ENCODE data around the gene FHL2. TPM values are rescaled to one million over a fixed set of nuclear protein-coding genes. Genes with fewer than 3 reads are reported as not detected.
"Not testable (repeated sequence)": the region's sequence is repeated elsewhere in the genome, so short reads cannot be mapped to it uniquely, and the experiment has no call there.

FHL2 gene
- total RNA-seq, 1 donor from 2014 or later = 1,772 TPM

DNA sequence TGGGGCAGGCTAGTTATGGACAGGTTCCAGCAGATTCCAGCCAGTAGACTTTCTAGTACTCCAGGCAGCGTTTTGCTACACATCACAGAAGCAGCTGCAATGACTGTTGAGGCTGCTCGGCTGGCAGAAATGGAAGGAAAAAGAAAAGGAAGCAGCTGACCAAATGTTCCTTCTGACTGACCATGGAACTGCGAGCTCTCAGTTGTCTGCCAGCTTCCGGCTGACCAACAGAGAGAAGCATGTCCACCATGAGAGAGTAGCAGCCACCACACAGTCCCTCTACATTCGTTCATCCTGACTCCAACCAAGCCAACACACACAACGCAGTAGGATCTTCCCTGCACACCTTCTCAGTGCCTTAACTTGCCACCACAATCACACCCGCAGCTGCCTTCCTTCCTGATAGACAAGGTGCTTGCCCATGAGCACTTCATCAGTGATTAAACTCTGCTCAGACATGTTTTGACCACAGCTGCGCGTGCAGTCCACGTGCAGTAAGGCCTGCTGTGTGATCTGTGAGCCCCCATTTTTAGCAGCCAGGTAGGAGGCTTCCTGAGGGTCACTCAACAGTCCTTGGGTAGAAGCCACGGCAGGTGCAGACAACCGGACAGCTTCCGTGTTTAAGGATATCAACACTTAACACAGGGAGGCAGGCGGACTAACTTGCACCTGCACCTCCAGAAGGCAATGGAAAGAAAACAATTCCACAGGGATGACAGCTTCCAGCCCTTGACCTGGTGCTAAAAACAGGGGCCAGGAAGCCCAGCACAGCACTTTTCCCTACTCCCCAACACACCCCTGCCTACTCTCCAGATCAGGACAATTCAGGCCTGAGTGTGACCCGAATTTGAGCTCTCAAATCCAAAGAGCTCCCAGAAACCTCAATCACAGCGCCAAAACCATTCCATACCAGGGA, 70.3 kb downstream of the FHL2 start:
- ATAC-seq = peak; percentile 27
- intact Hi-C loops (cut with micrococcal nuclease) = no loop called here
- DNase-seq = no peak

DNA sequence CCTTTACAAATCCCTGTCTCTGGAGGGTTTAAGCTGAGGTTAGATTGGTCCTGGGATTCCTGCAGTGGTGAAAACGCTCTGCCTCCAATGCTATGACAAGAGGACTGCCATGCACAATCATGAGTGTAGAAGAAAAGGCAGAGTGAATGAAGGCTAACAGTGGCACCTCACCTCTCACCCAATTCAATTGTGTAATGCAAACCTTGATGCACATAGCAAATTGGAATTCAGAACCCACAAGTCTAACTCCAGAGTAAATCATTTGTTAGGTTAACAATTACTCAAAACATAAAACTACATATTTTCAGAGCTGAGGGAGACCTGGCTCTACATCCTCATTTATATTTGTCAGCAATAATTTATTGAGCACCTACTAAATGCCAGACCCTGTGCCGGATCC, 71.2 kb downstream of the FHL2 start:
- ATAC-seq (no peak), DNase-seq (no peak)
- intact Hi-C loops (cut with micrococcal nuclease) = no loop called here

- ATAC-seq; DNase-seq; intact Hi-C loops (cut with micrococcal nuclease): not testable (repeated sequence)
These were observed 71.6 kb downstream of the FHL2 start for GRCh38 chr2:105327271-105327670.

GRCh38 chr2:105325389-105325963, 73.4 kb downstream of the FHL2 start:
- no peak for DNase-seq
- no peak for ATAC-seq
- intact Hi-C loops (cut with micrococcal nuclease) = no loop called here

GRCh38 chr2:105324732-105325131, 74.1 kb downstream of the FHL2 start:
- no peak for DNase-seq
- intact Hi-C loops (cut with micrococcal nuclease) = no loop called here
- no peak for ATAC-seq

DNA sequence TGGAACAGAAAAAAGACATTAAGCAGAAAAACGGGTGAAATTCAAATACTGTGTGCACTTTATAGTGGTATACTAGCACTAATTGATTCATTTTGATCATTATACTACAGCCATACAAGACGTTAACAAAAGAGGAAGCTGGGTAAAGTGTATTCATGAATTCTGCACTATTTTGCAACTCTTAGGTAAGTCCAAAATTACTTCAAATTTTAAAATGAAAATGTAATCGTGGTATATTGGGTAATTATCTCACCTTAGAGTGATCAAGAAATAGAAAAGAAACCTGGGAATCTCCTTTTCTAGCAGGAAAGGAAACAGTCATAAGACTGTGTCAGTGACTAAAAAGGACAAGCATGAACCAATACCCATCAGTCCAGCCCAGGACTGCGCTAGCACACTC, 74.8 kb downstream of the FHL2 start:
- no peak for ATAC-seq
- intact Hi-C loops (cut with micrococcal nuclease) = no loop called here
- no peak for DNase-seq

GRCh38 chr2:105323111-105323510, 75.7 kb downstream of the FHL2 start:
- intact Hi-C loops (cut with micrococcal nuclease) = no loop called here
- ATAC-seq (peak; percentile 14), DNase-seq (no peak)

GRCh38 chr2:105321875-105322646, 76.8 kb downstream of the FHL2 start:
- ATAC-seq (no peak), DNase-seq (no peak)
- intact Hi-C loops (cut with micrococcal nuclease) = no loop called here

- DNase-seq (no peak), ATAC-seq (no peak)
- intact Hi-C loops (cut with micrococcal nuclease) = no loop called here
These were observed 78.1 kb downstream of the FHL2 start for GRCh38 chr2:105320651-105321215.

DNA sequence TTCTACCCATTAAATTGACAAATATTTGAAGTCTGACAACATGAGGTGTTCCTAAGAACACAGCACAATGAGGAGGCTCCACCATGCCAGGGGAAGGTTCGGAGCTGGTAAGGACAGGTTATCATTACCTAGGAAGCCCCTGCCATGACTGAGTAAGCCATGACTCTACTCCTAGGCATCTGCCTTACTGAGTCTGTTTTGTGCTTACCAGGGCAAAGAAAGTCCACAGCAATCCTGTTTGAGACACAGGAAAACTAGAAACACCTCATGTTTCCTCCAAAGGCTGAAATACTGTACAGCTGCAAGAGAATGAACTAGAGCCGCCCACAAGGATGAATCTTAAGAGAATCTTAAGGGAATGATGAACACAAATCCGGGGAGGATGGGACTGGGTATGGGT, 80.9 kb downstream of the FHL2 start:
- ATAC-seq = no peak
- no peak for DNase-seq
- intact Hi-C loops (cut with micrococcal nuclease) = no loop called here

DNA sequence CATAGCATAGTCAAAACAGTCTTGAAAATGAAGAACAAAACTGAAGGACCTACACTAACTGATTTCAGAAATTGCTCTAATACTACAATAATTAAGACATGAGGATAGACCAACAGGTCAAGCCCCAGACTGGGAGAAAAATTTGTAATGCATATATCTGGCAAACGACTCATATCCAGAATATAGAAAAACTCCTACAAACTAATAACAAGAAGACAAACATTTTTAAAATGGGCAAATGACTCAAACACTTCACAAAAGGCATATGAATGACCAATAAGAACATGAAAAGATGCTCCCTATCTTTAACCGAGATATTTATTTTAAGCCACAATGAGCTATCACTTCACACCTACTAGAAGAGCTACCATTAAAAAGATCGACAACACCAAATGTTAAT, 83.5 kb downstream of the FHL2 start:
- DNase-seq (no peak), ATAC-seq (no peak)
- intact Hi-C loops (cut with micrococcal nuclease) = no loop called here

DNA sequence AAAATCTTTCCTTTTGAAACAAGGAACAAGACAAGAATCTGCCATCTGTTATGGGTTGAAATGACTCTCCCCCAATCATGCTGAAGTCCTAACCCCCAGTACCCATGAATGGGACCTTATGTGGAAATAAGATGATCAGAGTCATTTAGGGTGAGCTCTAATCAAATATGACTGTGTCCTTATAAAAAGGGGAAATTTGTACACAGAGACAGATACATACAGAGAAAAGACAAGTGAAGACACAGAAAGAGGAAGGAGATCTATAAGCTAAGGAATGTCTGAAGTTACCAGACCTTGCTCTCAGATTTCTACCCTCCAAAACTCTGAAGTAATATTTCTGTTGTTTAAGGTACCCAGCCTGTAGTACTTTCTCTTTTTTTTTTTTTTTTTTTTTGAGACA, 85.0 kb downstream of the FHL2 start:
- ATAC-seq (no peak), DNase-seq (no peak)
- intact Hi-C loops (cut with micrococcal nuclease) = no loop called here

Other genes starting within 250 kb of the FHL2 start
- not detected for gene GPR45, start 157.3 kb downstream of the FHL2 start, total RNA-seq
- 9.8 TPM for gene TGFBRAP1, start 69.3 kb downstream of the FHL2 start, total RNA-seq
- 18.6 TPM for gene C2orf49, start 61.5 kb downstream of the FHL2 start, total RNA-seq

All from left ventricle myocardium superior (tissue), 1 donor.